NCI-H128 (cell line): ENCODE results near the gene ATP5PD.

Source experiments
- DNase-seq: peaks from one replicate; lab custom pipeline; 2025; ENCODE audit not compliant: unreplicated experiment; lab: John Stamatoyannopoulos, UW

ATP5PD gene

GRCh38 chr17:75046407-75047289 lies at the start of gene ATP5PD, which contains the start of gene KCTD2:
TSS of gene ATP5PD (minus strand) at chr17:75046969. CDS start at chr17:75042650, 4,319 bp downstream.
TSS of gene KCTD2 (plus strand) at chr17:75047225. CDS start at chr17:75047251, 26 bp downstream.
- peak; percentile 69 for DNase-seq

- no peak for DNase-seq
Measured at GRCh38 chr17:75096082-75096625, 49.4 kb upstream of the ATP5PD start.

- no peak for DNase-seq
Measured at GRCh38 chr17:75094871-75095399, 48.2 kb upstream of the ATP5PD start.

GRCh38 chr17:75093548-75094158 lies 46.9 kb upstream of the ATP5PD start:
- DNase-seq: no peak

- DNase-seq: no peak
Measured at GRCh38 chr17:75091855-75092327, 45.1 kb upstream of the ATP5PD start.

GRCh38 chr17:75090871-75091854 lies 44.4 kb upstream of the ATP5PD start:
- no peak for DNase-seq

- DNase-seq: no peak
Measured at GRCh38 chr17:75088465-75089417, 42.0 kb upstream of the ATP5PD start.

- DNase-seq: no peak
Measured at GRCh38 chr17:75087558-75088453, 41.0 kb upstream of the ATP5PD start, which contains the start of gene SLC16A5. TSS of gene SLC16A5 (plus strand) at chr17:75087954. CDS start at chr17:75093637, 5,683 bp downstream.

GRCh38 chr17:75087182-75087557 lies 40.4 kb upstream of the ATP5PD start:
- no peak for DNase-seq

GRCh38 chr17:75086496-75087181 lies 39.9 kb upstream of the ATP5PD start:
- no peak for DNase-seq

GRCh38 chr17:75084039-75084660 lies 37.4 kb upstream of the ATP5PD start:
- no peak for DNase-seq

GRCh38 chr17:75082683-75083082 lies 35.9 kb upstream of the ATP5PD start:
- DNase-seq: no peak

GRCh38 chr17:75081611-75082540 lies 35.1 kb upstream of the ATP5PD start:
- DNase-seq: no peak

GRCh38 chr17:75079023-75079373 lies 32.2 kb upstream of the ATP5PD start:
- no peak for DNase-seq

- no peak for DNase-seq
Measured at GRCh38 chr17:75078284-75079022, 31.7 kb upstream of the ATP5PD start.
